Osteoblast (primary cell): ENCODE results near the gene ARL8B. TPM values are rescaled to one million over a fixed set of nuclear protein-coding genes. Genes with fewer than 3 reads are reported as not detected.

Source experiments
- DNase-seq: peaks from one replicate; pipeline ENCODE4 v3.0.0; 2011; ENCODE audit warnings: low spot score, mixed read lengths; ENCODE audit not compliant: insufficient read length; ENCODE audit errors: missing footprints
- H2AFZ ChIP-seq: 2 replicates; pipeline ENCODE4 v1.6.0; 2011; ENCODE audit warnings: mild to moderate bottlenecking, low read length
- H3K27ac ChIP-seq: 2 replicates; pipeline ENCODE4 v1.5.1; 2011; ENCODE audit warnings: mild to moderate bottlenecking, low read depth, low read length, moderate library complexity
- H3K27me3 ChIP-seq: 2 replicates; pipeline ENCODE4 v1.6.0; 2012; ENCODE audit warnings: mild to moderate bottlenecking, control low read depth, inconsistent platforms, low read length, moderate library complexity; ENCODE audit not compliant: insufficient read depth
- H3K36me3 ChIP-seq: 2 replicates; pipeline ENCODE4 v1.5.1; 2011; ENCODE audit warnings: mild to moderate bottlenecking, low read length, control low read depth, moderate library complexity; ENCODE audit not compliant: insufficient read depth
- H3K4me1 ChIP-seq: 2 replicates; pipeline ENCODE4 v1.5.1; 2011; ENCODE audit warnings: mild to moderate bottlenecking, low read length, control low read depth, moderate library complexity; ENCODE audit not compliant: insufficient read depth
- H3K4me2 ChIP-seq: 2 replicates; pipeline ENCODE4 v1.6.0; 2011; ENCODE audit warnings: mild to moderate bottlenecking, low read length; ENCODE audit not compliant: insufficient read depth
- H3K4me3 ChIP-seq: fragments of 200-600 bp; sonication (generic); 3 replicates; pipeline ENCODE4 v1.5.1; 2012; ENCODE audit warnings: mild to moderate bottlenecking, low read length, inconsistent platforms; ENCODE audit not compliant: insufficient read depth
- H3K79me2 ChIP-seq: 2 replicates; pipeline ENCODE4 v1.6.0; 2012; ENCODE audit warnings: mild to moderate bottlenecking, low read length, control low read depth, inconsistent platforms; ENCODE audit not compliant: insufficient read depth
- H3K9me3 ChIP-seq: 2 replicates; pipeline ENCODE4 v1.5.1; 2011; ENCODE audit warnings: low read depth, low read length, control low read depth
- H4K20me1 ChIP-seq: 2 replicates; pipeline ENCODE4 v1.6.0; 2012; ENCODE audit warnings: mild to moderate bottlenecking, low read length, control low read depth; ENCODE audit not compliant: insufficient read depth
- CTCF ChIP-seq: IDR thresholded peaks from 2 replicates; pipeline ENCODE4 v1.5.1; 2011; ENCODE audit warnings: mild to moderate bottlenecking, low read depth, low read length, moderate library complexity; ENCODE audit errors: extremely low read depth
- total RNA-seq: library from RNA; depleted of rRNA; stranded (reverse); fragments of >200 nt; gene quantifications from 2 replicates; pipeline ENCODE4 v1.2.3, GENCODE V29; 2012

Gene ARL8B
- total RNA-seq, 1 donor, result 90.8 TPM

GRCh38 chr3:5151586-5151985 is 29.5 kb downstream of the ARL8B start:
- H3K27ac ChIP-seq, result no peak overlapping the region
- no peak overlapping the region for H3K4me2 ChIP-seq
- H3K36me3 ChIP-seq, result no peaks in the 10 kb centered on the region
- H3K27me3 ChIP-seq, result no peaks in the 10 kb centered on the region
- H3K4me3 ChIP-seq, result no peak overlapping the region
- no peak for DNase-seq
- H3K4me1 ChIP-seq, result no peaks in the 10 kb centered on the region
- H3K79me2 ChIP-seq, result peaks cover 97% of the 10 kb centered on the region
- H2AFZ ChIP-seq, result no peak overlapping the region
- H3K9me3 ChIP-seq, result no peaks in the 10 kb centered on the region
- no peak for TF ChIP-seq CTCF
- peaks cover 59% of the 10 kb centered on the region for H4K20me1 ChIP-seq

GRCh38 chr3:5153074-5153473 is 31.0 kb downstream of the ARL8B start:
- Histone ChIP-seq H3K4me2 (no peak overlapping the region), H3K27ac (no peak overlapping the region), H3K79me2 (peaks cover 97% of the 10 kb centered on the region), H3K4me3 (no peak overlapping the region), H3K4me1 (no peaks in the 10 kb centered on the region), H2AFZ (no peak overlapping the region), H3K36me3 (no peaks in the 10 kb centered on the region), H3K27me3 (no peaks in the 10 kb centered on the region), H4K20me1 (peaks cover 67% of the 10 kb centered on the region), H3K9me3 (no peaks in the 10 kb centered on the region)
- no peak for DNase-seq
- no peak for TF ChIP-seq CTCF

- TF ChIP-seq CTCF, result no peak
- no peak overlapping the region for H3K27ac ChIP-seq
- H4K20me1 ChIP-seq, result peaks cover 68% of the 10 kb centered on the region
- no peak overlapping the region for H3K4me2 ChIP-seq
- no peak for DNase-seq
- no peaks in the 10 kb centered on the region for H3K36me3 ChIP-seq
- H3K79me2 ChIP-seq, result peaks cover 95% of the 10 kb centered on the region
- no peak overlapping the region for H3K4me3 ChIP-seq
- H2AFZ ChIP-seq, result no peak overlapping the region
- no peaks in the 10 kb centered on the region for H3K27me3 ChIP-seq
- H3K4me1 ChIP-seq, result peaks cover 6% of the 10 kb centered on the region
- no peaks in the 10 kb centered on the region for H3K9me3 ChIP-seq
Observed at GRCh38 chr3:5155241-5155640, 33.1 kb downstream of the ARL8B start.

- Histone ChIP-seq H2AFZ (no peak overlapping the region), H3K4me2 (no peak overlapping the region), H3K27ac (no peak overlapping the region), H3K4me1 (peaks cover 32% of the 10 kb centered on the region), H3K36me3 (no peaks in the 10 kb centered on the region), H3K79me2 (peaks cover 93% of the 10 kb centered on the region), H4K20me1 (peaks cover 73% of the 10 kb centered on the region), H3K9me3 (no peaks in the 10 kb centered on the region), H3K4me3 (no peak overlapping the region), H3K27me3 (no peaks in the 10 kb centered on the region)
- no peak for TF ChIP-seq CTCF
- no peak for DNase-seq
Observed at GRCh38 chr3:5160321-5160720, 38.2 kb downstream of the ARL8B start.
